HEK293T (cell line): ENCODE measurements around the gene KAT7.
A peak's percentile ranks its signal among the peaks of the same experiment; 100 is the strongest.

Source experiments
- CTCF ChIA-PET: fragments of 350-600 bp; formaldehyde crosslinking; extraction: SDS; loops from one replicate; lab custom pipeline; 2021; ENCODE audit warnings: antibody characterized with exemption, inconsistent platforms; lab: Yijun Ruan, JAX
- POLR2A ChIA-PET: fragments of 350-600 bp; formaldehyde crosslinking; extraction: SDS; loops from one replicate; lab custom pipeline; 2020; ENCODE audit warnings: antibody characterized with exemption, inconsistent platforms; lab: Yijun Ruan, JAX
- DNase-seq: peaks from one replicate; pipeline ENCODE4 v3.0.0; 2012; ENCODE audit warnings: mixed read lengths; ENCODE audit errors: extremely low spot score
- ARNT ChIP-seq: fragments of 450-650 bp; IDR thresholded peaks from 2 replicates; pipeline ENCODE4 v1.6.1; 2017; ENCODE audit warnings: mild to moderate bottlenecking
- BHLHE40 ChIP-seq: fragments of 450-650 bp; IDR thresholded peaks from 2 replicates; pipeline ENCODE4 v1.6.1; 2016; ENCODE audit warnings: mild to moderate bottlenecking, moderate library complexity, borderline replicate concordance
- CTBP1 ChIP-seq: fragments of 450-650 bp; IDR thresholded peaks from 2 replicates; pipeline ENCODE4 v1.6.1; 2016; ENCODE audit warnings: borderline replicate concordance
- ELF4 ChIP-seq: fragments of 450-650 bp; IDR thresholded peaks from 2 replicates; pipeline ENCODE4 v1.6.1; 2017; ENCODE audit warnings: antibody characterized with exemption
- FOXA1 ChIP-seq: fragments of 450-650 bp; IDR thresholded peaks from 2 replicates; pipeline ENCODE4 v1.6.1; 2016; ENCODE audit warnings: mild to moderate bottlenecking
- FOXK2 ChIP-seq: fragments of 450-650 bp; IDR thresholded peaks from 2 replicates; pipeline ENCODE4 v1.6.1; 2016; ENCODE audit warnings: mild to moderate bottlenecking
- FOXM1 ChIP-seq: fragments of 450-650 bp; IDR thresholded peaks from 2 replicates; pipeline ENCODE4 v1.6.1; 2017; ENCODE audit warnings: mild to moderate bottlenecking, borderline replicate concordance
- HDGF ChIP-seq: fragments of 450-650 bp; IDR thresholded peaks from 2 replicates; pipeline ENCODE4 v1.6.1; 2017; ENCODE audit warnings: antibody characterized with exemption, borderline replicate concordance
- L3MBTL2 ChIP-seq: fragments of 450-650 bp; conservative IDR thresholded peaks from 2 replicates; pipeline ENCODE4 v1.6.1; 2016; ENCODE audit warnings: mild to moderate bottlenecking
- LEF1 ChIP-seq: fragments of 450-650 bp; IDR thresholded peaks from 2 replicates; pipeline ENCODE4 v1.6.1; 2017; ENCODE audit warnings: mild to moderate bottlenecking, borderline replicate concordance
- NFRKB ChIP-seq: fragments of 450-650 bp; IDR thresholded peaks from 2 replicates; pipeline ENCODE4 v1.6.1; 2016; ENCODE audit warnings: mild to moderate bottlenecking, moderate library complexity
- SP1 ChIP-seq: fragments of 450-650 bp; IDR thresholded peaks from 2 replicates; pipeline ENCODE4 v1.6.1; 2017
- SUZ12 ChIP-seq: fragments of 450-650 bp; IDR thresholded peaks from 2 replicates; pipeline ENCODE4 v1.6.1; 2016; ENCODE audit warnings: mild to moderate bottlenecking
- TARDBP ChIP-seq: fragments of 450-650 bp; IDR thresholded peaks from 2 replicates; pipeline ENCODE4 v1.6.1; 2016
- ZNF384 ChIP-seq: fragments of 450-650 bp; IDR thresholded peaks from 2 replicates; pipeline ENCODE4 v1.6.1; 2016
- TF ChIP-seq, protein P1 (sequence below): fragments of 450-650 bp; IDR thresholded peaks from 2 replicates; pipeline ENCODE4 v1.6.1; 2016

Gene KAT7

DNA sequence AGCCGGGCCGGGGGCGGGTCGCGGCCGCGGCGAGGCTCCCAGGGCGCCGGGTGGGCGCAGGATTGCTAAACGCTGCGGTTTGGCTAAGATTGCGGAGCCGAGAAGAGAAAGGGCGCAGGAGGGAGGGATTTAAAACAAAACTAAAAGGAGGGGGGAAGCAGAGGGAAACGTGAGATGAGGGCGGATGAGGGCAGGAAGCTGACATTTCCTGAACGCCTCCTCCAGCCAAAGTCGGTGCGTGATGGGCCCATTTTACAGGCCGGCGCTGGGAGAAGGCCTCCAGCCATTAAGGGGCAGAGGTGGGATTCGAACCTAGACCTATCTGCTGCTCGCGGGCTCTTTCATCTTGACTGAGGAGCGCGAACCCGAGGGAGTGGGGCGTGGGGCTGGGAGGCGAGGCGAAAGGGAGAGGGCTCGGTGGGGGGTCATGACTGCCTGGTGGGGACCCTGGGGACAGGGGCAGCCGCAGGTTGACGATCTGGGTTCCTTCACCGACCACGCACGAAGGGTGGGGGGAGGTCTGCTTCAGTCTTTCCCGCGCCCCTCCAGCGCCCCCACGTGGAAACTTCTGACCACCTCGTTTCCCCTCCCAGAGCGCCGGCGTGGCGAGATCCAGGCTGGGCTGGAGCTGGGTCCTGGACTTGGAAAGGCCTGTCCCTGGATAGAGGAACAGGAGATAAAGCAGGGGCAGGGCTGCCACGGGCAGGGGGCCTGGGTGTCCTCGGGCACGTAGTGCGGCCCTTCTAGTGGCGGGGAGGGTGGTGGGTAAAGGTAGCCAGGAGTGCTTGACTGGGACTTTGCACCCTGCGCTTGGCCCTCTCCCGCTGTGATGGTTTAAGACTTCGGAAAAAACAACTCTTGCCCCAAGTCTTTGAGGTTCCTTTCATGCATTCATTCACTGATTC is 63.2 kb downstream of the KAT7 start:
- TF ChIP-seq FOXA1, result no peak
- TF ChIP-seq L3MBTL2, result peak; percentile 63
- peak; percentile 86 for DNase-seq
- POLR2A ChIA-PET, result no interaction called here
- CTCF ChIA-PET, result no interaction called here

DNA sequence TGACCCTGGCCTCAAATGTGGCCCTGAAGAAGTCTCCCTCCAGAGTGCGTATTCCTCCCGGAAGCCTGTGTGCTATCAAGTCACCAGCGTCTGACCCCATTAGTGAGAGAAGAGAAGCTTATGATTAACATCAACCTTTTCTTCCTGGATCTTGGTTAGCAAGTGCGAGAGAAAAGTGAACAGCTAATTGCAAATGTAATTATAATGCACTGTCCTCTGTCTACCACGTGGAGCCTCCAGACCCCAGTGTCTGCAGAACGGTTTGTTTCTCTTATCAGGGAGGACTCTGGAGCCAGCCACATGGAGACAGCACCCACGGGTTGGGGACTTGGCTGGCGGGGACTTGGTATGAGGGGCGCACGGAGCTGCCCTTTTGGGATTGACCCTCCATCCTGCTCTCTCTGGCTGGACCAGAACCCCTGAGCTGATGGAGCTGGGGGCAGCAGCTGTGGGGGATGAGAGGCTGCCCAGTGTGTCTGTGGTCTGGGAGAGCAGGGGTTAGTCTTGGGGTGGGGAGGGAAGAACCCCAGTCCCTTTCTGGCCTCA is 65.1 kb downstream of the KAT7 start:
- DNase-seq, result no peak
- TF ChIP-seq FOXM1, result no peak
- TF ChIP-seq BHLHE40, result no peak
- TF ChIP-seq, protein P1, sequence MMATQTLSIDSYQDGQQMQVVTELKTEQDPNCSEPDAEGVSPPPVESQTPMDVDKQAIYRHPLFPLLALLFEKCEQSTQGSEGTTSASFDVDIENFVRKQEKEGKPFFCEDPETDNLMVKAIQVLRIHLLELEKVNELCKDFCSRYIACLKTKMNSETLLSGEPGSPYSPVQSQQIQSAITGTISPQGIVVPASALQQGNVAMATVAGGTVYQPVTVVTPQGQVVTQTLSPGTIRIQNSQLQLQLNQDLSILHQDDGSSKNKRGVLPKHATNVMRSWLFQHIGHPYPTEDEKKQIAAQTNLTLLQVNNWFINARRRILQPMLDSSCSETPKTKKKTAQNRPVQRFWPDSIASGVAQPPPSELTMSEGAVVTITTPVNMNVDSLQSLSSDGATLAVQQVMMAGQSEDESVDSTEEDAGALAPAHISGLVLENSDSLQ, result no peak
- no peak for TF ChIP-seq LEF1
- TF ChIP-seq ZNF384, result no peak
- POLR2A ChIA-PET, result no interaction called here
- CTCF ChIA-PET, result interaction anchor here (1.7 kb wide), 1 partner anchor 143 kb away, joined by 5 read pairs; no protein-coding TSS in a partner anchor

DNA sequence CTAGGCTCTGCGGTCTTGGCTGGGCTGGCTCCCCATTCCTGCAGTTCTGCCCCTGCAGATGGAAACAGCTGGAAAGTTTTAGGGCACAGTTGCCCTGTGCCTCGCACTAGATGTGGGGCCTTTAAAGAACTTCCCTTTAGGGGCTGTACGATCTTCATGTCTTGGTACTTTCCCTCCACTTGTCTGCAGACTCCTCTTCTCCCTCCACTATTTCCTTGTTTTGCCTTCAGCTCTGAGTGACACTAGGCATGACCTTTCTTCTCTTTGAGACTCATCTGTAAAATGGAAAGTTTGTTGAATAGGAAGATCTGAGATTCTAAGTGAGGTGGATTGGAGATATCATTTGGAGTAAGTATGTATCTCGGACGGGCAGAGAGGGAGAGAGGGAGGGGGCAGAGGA is 65.6 kb downstream of the KAT7 start:
- POLR2A ChIA-PET, result no interaction called here
- CTCF ChIA-PET, result interaction anchor here (1.7 kb wide), 1 partner anchor 142 kb away, joined by 5 read pairs; no protein-coding TSS in a partner anchor
- DNase-seq, result no peak
- TF ChIP-seq HDGF (no peak), FOXM1 (no peak)

DNA sequence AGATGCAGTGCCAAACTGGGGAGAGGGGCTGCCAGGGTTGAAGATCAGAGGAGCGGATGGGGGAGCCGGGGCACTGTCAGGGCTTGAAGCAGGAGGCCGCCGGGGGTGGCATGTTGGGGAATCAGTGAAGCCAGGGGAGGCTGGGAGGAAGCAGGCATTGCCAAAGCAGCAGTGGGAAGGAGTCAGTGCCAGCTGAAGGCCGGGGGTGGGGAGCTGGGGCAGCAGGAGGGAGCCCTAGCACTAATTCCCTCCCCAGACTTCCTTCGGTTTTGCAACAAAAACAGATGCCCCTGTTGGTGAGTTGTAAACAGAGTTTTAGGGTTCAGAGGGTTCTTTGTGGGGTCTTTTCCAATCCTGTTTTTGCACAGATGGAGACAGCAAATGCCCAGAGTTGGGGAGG is 70.3 kb downstream of the KAT7 start:
- POLR2A ChIA-PET, result no interaction called here

DNA sequence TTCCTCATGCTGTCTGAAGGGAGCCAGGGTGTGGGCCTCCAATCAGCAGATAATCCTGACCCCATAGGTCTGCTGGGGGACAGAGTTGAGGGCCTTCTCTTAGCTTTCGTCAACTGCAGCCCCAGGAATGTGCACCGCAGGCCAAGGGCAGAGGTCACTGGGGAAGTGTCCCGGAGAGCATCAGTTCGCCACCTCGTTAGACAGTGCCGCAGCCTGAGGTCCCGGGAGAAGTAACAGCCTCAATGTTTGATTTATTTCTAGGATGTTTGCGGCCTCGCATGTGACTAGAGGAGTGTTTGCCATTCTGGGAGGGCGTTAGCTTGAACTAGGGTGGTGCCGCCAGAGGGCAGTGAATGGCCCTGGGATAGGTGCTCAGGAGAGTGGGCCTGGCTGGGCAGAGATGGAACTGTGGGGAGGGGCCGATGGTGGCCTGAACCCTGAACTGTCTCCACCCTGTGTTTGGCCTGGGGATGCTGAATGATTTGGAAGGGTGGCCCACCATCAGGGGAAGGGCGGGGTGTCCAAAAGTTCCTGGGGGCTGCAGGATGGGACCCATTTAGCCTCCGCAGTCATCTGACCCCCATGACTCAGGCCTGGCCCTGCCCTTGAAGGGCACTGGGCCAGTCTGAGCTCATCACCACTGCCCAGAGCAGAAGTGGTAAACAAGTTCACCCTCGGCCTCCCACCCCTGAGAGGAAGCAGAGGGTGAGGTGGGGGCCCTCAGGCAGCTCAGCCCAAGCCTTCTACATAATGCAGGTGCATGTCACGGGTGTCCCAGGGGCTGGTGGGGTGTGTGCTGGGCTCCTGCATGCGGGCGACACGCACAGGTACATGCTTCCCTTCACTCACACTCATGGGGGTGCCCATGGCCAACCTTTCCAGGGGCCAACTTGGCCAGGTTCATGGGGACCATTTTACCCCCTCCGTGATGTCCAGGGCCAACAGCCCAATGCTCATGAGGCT is 71.8 kb downstream of the KAT7 start:
- CTCF ChIA-PET, result interaction anchor here (0.9 to 1.1 kb wide), 3 partner anchors 135 to 228 kb away, joined by 3 to 5 read pairs (median 3); partner anchors contain the start of gene DLX3

More for the DNA sequence above, 70.3 kb downstream of the KAT7 start:
- no peak for TF ChIP-seq ARNT
- no peak for TF ChIP-seq SP1
- no peak for TF ChIP-seq ELF4
- TF ChIP-seq BHLHE40, result no peak
- no peak for TF ChIP-seq CTBP1
- no peak for TF ChIP-seq L3MBTL2
- no peak for TF ChIP-seq FOXK2
- no peak for TF ChIP-seq HDGF
- no peak for TF ChIP-seq TARDBP
- no peak for TF ChIP-seq FOXM1
- TF ChIP-seq NFRKB, result no peak
- TF ChIP-seq, protein P1, result no peak
- TF ChIP-seq SUZ12, result no peak
- DNase-seq, result no peak
- CTCF ChIA-PET, result no interaction called here

More for the DNA sequence above, 71.8 kb downstream of the KAT7 start:
- no peak for DNase-seq
- TF ChIP-seq, protein P1, result no peak
- TF ChIP-seq FOXM1 (no peak), TARDBP (no peak), CTBP1 (no peak), LEF1 (no peak), SUZ12 (no peak), BHLHE40 (no peak), ZNF384 (no peak), NFRKB (no peak), ARNT (no peak), HDGF (no peak), ELF4 (no peak), L3MBTL2 (no peak), SP1 (no peak), FOXK2 (no peak), FOXA1 (no peak)
- POLR2A ChIA-PET, result interaction anchor here (1.2 kb wide), 1 partner anchor 234 kb away, joined by 3 read pairs; no protein-coding TSS in a partner anchor
